ENCODE measurements around the gene CCL8.

Gene CCL8

DNA sequence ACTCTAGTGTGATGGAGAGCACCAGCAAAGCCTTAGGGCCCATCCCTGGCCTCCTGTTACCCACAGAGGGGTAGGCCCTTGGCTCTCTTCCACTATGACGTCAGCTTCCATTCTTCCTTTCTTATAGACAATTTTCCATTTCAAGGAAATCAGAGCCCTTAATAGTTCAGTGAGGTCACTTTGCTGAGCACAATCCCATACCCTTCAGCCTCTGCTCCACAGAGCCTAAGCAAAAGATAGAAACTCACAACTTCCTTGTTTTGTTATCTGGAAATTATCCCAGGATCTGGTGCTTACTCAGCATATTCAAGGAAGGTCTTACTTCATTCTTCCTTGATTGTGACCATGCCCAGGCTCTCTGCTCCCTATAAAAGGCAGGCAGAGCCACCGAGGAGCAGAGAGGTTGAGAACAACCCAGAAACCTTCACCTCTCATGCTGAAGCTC lies at the start of gene CCL8:
CCL8 (plus strand) TSS at position 397 of the 445 bp plus-strand sequence. CDS start 67 bp downstream, outside the sequence.
- ChIA-PET POLR2A (no interaction called here), CTCF (interaction anchor here (0.6 to 8.8 kb wide), 4 partner anchors 14 to 119 kb away, joined by 3 to 50 read pairs (median 6); no protein-coding TSS in a partner anchor)
- no peak for DNase-seq (ENCODE audit: low read depth, low spot score)
- TF ChIP-seq, protein P1, sequence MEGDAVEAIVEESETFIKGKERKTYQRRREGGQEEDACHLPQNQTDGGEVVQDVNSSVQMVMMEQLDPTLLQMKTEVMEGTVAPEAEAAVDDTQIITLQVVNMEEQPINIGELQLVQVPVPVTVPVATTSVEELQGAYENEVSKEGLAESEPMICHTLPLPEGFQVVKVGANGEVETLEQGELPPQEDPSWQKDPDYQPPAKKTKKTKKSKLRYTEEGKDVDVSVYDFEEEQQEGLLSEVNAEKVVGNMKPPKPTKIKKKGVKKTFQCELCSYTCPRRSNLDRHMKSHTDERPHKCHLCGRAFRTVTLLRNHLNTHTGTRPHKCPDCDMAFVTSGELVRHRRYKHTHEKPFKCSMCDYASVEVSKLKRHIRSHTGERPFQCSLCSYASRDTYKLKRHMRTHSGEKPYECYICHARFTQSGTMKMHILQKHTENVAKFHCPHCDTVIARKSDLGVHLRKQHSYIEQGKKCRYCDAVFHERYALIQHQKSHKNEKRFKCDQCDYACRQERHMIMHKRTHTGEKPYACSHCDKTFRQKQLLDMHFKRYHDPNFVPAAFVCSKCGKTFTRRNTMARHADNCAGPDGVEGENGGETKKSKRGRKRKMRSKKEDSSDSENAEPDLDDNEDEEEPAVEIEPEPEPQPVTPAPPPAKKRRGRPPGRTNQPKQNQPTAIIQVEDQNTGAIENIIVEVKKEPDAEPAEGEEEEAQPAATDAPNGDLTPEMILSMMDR (IDR thresholded peaks at IDR 0.05; ENCODE audit: insufficient read depth, low read length, missing control alignments), result no peak
- no peak within 1 kb of the TSS for H3K4me3 ChIP-seq (ENCODE audit: low read depth, low read length)

DNA sequence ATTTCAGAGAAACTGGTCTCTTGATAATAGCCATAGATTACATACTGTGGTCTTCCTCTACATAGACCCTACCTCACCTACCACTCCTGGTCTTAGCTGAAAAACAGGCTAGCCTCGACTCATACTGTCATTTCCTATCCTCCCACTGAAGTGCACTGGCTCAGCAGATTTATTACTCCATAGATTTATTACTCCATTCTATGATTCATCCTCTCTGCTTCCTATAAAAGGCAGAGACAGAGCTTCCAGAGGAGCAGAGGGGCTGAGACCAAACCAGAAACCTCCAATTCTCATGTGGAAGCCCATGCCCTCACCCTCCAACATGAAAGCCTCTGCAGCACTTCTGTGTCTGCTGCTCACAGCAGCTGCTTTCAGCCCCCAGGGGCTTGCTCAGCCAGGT lies 49.3 kb upstream of the CCL8 start, which contains the start of gene CCL7:
CCL7 (plus strand) TSS at position 253 of the 400 bp plus-strand sequence; CDS start at position 323, 70 bp downstream.
- ChIA-PET POLR2A (no interaction called here), CTCF (interaction anchor here (0.7 to 2.5 kb wide), 3 partner anchors 69 to 99 kb away, joined by 3 to 13 read pairs (median 7); no protein-coding TSS in a partner anchor)

DNA sequence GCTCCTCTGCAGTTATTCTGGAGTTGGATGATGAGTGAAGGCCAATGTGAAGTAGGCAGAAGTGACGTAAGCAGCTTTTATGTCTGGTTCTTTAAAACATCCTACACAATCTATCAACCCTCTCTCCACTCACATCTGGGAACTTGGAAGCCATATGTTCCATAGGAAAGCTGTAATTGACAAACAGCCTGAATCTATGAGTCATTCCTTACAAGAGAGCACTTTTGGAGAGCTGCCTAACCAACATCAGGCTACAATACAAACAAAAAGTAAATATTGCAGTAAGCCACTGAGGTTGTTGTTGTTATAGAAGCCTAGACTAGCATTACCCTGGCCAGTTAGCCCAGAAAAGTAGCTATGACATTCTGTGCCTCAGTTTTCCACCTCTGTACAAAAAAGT lies 43.4 kb upstream of the CCL8 start:
- H3K4me3 ChIP-seq (ENCODE audit: low read depth, low read length), result no peak overlapping the region
- ChIA-PET POLR2A (no interaction called here), CTCF (interaction anchor here (0.7 to 3.4 kb wide), 3 partner anchors 30 to 1258 kb away, joined by 3 to 19 read pairs (median 3); no protein-coding TSS in a partner anchor)
- DNase-seq (ENCODE audit: low read depth, low spot score), result peak; percentile 79
- TF ChIP-seq, protein P1 (IDR thresholded peaks at IDR 0.05; ENCODE audit: insufficient read depth, low read length, missing control alignments), result no peak

More for the DNA sequence above, 49.3 kb upstream of the CCL8 start, which contains the start of gene CCL7:
- H3K4me3 ChIP-seq (ENCODE audit: low read depth, low read length), result no peak within 1 kb of the TSS
- DNase-seq (ENCODE audit: low read depth, low spot score), result no peak
- TF ChIP-seq, protein P1 (IDR thresholded peaks at IDR 0.05; ENCODE audit: insufficient read depth, low read length, missing control alignments), result no peak

DNA sequence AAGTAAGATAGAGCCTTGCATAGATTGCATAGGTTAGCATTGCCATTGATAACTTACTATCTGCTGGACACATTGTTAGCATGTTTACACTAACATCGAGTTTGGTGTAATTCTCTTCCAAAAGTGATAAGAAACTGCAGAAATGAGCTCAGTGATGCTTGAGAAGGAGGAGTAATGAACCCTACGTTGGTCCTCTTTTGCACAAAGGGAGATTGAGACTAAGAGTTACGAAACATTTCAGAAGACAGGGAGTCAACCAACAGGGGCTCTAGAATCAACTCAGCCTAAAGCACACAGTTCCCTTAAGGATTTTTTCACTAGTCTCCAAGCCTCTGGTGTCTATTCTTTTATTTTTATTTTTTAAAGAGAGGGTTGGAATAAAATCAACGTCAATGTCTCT lies 42.4 kb upstream of the CCL8 start:
- no peak for DNase-seq (ENCODE audit: low read depth, low spot score)
- TF ChIP-seq, protein P1 (IDR thresholded peaks at IDR 0.05; ENCODE audit: insufficient read depth, low read length, missing control alignments), result no peak
- no peak overlapping the region for H3K4me3 ChIP-seq (ENCODE audit: low read depth, low read length)
- ChIA-PET POLR2A (no interaction called here), CTCF (interaction anchor here (1.1 to 3.4 kb wide), 2 partner anchors 84 to 1257 kb away, joined by 3 to 19 read pairs; no protein-coding TSS in a partner anchor)

DNA sequence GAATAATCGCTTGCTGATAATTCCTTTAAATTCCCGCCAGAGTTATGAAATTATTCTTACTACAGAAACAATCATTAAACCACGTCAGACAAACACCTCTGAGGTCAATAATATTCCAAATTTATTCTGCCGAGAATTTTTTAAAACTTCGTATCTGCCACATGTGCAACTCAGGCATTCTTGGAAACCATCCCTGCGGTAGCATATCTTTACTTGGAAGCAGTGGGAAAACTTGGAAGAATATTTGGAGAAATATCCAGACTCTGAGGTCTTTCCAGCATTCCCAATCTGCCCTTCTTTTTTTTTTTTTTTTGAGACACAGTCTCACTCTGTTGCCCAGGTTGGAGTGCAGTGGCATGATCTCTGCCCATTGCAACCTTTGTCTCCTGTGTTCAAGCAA lies 35.7 kb upstream of the CCL8 start:
- H3K4me3 ChIP-seq (ENCODE audit: low read depth, low read length), result no peak overlapping the region
- POLR2A ChIA-PET, result no interaction called here
- CTCF ChIA-PET, result no interaction called here
- TF ChIP-seq, protein P1 (IDR thresholded peaks at IDR 0.05; ENCODE audit: insufficient read depth, low read length, missing control alignments), result no peak
- no peak for DNase-seq (ENCODE audit: low read depth, low spot score)

DNA sequence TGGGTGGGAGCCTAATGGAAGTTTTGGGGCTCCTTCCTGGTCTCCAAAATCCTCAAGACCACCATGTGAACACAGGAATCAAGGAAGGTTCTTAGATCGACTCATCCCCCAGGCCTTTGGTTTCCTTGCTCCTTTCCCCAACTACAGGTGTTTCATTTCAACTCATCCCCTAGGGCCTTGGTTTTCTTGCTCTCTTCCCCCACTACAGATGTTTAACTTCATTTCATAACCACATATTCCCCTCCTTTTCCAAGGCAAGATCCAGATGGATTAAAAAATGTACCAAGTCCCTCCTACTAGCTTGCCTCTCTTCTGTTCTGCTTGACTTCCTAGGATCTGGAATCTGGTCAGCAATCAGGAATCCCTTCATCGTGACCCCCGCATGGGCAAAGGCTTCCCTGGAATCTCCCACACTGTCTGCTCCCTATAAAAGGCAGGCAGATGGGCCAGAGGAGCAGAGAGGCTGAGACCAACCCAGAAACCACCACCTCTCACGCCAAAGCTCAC lies 33.9 kb upstream of the CCL8 start, which contains the start of gene CCL11:
CCL11 (plus strand) TSS at position 457 of the 507 bp plus-strand sequence. CDS start 67 bp downstream, outside the sequence.
- POLR2A ChIA-PET, result no interaction called here
- no peak within 1 kb of the TSS for H3K4me3 ChIP-seq (ENCODE audit: low read depth, low read length)
- CTCF ChIA-PET, result interaction anchor here (1.0 to 2.4 kb wide), 2 partner anchors 76 to 85 kb away, joined by 4 to 7 read pairs; no protein-coding TSS in a partner anchor
- TF ChIP-seq, protein P1 (IDR thresholded peaks at IDR 0.05; ENCODE audit: insufficient read depth, low read length, missing control alignments), result no peak
- DNase-seq (ENCODE audit: low read depth, low spot score), result no peak
